GM12878 (cell line): Measurements from ENCODE around the gene DNAH9.

Source experiments
- GABPA ChIP-seq: IDR thresholded peaks from 2 replicates; pipeline ENCODE4 v1.6.1; 2014; ENCODE audit warnings: antibody characterized with exemption, low read depth, mild to moderate bottlenecking, inconsistent platforms
- SMC3 ChIP-seq: IDR thresholded peaks from 2 replicates; pipeline ENCODE4 v1.6.1; 2011; ENCODE audit warnings: low read length, improper control_type of control experiment, borderline replicate concordance

DNA sequence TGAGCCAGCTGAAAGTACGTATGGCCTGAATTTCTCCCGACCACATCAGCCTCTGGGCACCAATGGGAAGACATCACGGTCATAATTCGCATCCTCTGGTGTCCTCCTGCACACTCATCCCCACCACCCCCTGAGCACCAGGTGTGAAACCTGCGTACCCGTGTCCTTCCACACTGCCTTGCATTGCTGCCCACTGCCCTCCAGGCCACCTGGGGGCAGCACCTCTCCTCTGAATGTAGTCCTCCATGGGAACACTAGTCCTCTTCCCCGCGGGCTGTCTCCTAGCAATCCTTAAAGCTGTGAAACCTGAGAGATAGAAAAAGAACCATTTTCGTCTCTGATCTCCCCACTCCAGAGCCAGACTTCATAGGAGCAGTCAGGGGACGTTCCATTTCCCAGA is 273.5 kb downstream of the DNAH9 start:
- TF ChIP-seq SMC3 (no peak), GABPA (no peak)
